H1 (cell line): ENCODE results near the gene GRAMD4. TPM values are rescaled to one million over a fixed set of nuclear protein-coding genes. Genes with fewer than 3 reads are reported as not detected.

Experiments used
- CTCF ChIA-PET: fragments of 300-600 bp; sonication (Branson Sonifier 250); formaldehyde crosslinking; loops from one replicate; lab custom pipeline; 2021; ENCODE audit not compliant: partially characterized antibody; lab: Charles Lee
- POLR2A ChIA-PET: fragments of 300-600 bp; sonication (Branson Sonifier 250); formaldehyde crosslinking; loops from one replicate; lab custom pipeline; 2021; ENCODE audit warnings: inconsistent platforms; ENCODE audit not compliant: partially characterized antibody; lab: Charles Lee
- DNase-seq, 2 experiments: peaks; one replicate each; pipeline versions ENCODE4 v3.0.0 to v3.0.0-alpha.2; 2010 to 2022; ENCODE audit warnings: low spot score in 2 of 2, low read depth in 1 of 2, mixed read lengths in 1 of 2
- FAIRE-seq: peaks from 2 replicates; lab custom pipeline; 2011; peaks lifted over from hg19 to GRCh38; lab: Jason Lieb, UNC
- H2AFZ ChIP-seq: 2 replicates; pipeline ENCODE4 v1.8.1; 2012; ENCODE audit warnings: low read length, inconsistent platforms
- H2AK5ac ChIP-seq: 2 replicates; pipeline ENCODE4 v1.6.1; 2013; ENCODE audit warnings: low read depth, low read length
- H2BK120ac ChIP-seq: replicated peaks from 2 replicates; pipeline ENCODE3; 2013; ENCODE audit warnings: low read depth, low read length, inconsistent platforms
- H2BK12ac ChIP-seq: 2 replicates; pipeline ENCODE4 v1.6.1; 2013; ENCODE audit warnings: low read depth, low read length
- H2BK15ac ChIP-seq: 2 replicates; pipeline ENCODE4 v1.6.1; 2013; ENCODE audit warnings: low read length
- H2BK20ac ChIP-seq: 2 replicates; pipeline ENCODE4 v1.6.1; 2013; ENCODE audit warnings: low read length
- H2BK5ac ChIP-seq: 2 replicates; pipeline ENCODE4 v1.6.1; 2013; ENCODE audit warnings: low read depth, low read length
- H3K14ac ChIP-seq: 2 replicates; pipeline ENCODE4 v1.6.1; 2013; ENCODE audit warnings: inconsistent platforms; ENCODE audit not compliant: insufficient read length
- H3K18ac ChIP-seq: 2 replicates; pipeline ENCODE4 v1.6.1; 2013; ENCODE audit warnings: low read length; ENCODE audit errors: extremely low read depth
- H3K23ac ChIP-seq: 2 replicates; pipeline ENCODE4 v1.6.1; 2013; ENCODE audit warnings: inconsistent platforms; ENCODE audit not compliant: insufficient read length
- H3K23me2 ChIP-seq: 2 replicates; pipeline ENCODE4 v1.6.1; 2013; ENCODE audit warnings: low read depth, low read length
- H3K27ac ChIP-seq: 2 replicates; pipeline ENCODE4 v1.6.1; 2011; ENCODE audit warnings: low read depth, low read length, inconsistent platforms
- H3K27me3 ChIP-seq, 4 experiments: replicated peaks in 1 of 4; 1 replicate in 1 of 4; 2 replicates in 3 of 4; pipeline versions ENCODE4 v1.6.1 to v1.8.1; 2011 to 2013; ENCODE audit warnings: low read length in 3 of 4, mild to moderate bottlenecking in 3 of 4, inconsistent platforms in 2 of 4, mixed read lengths in 2 of 4, moderate library complexity in 1 of 4; ENCODE audit not compliant: control insufficient read depth in 3 of 4, insufficient read depth in 3 of 4; ENCODE audit errors: extremely low read depth in 1 of 4
- H3K36me3 ChIP-seq, 4 experiments: 2 replicates each; pipeline versions ENCODE4 v1.6.1 to v1.8.1; 2011 to 2013; ENCODE audit warnings: mild to moderate bottlenecking in 4 of 4, low read length in 3 of 4, moderate library complexity in 2 of 4, control low read depth in 1 of 4, inconsistent platforms in 1 of 4; ENCODE audit not compliant: insufficient read depth in 4 of 4, control insufficient read depth in 2 of 4
- H3K4ac ChIP-seq: replicated peaks from 2 replicates; pipeline ENCODE3; 2013; ENCODE audit warnings: low read length, low read depth, mixed read lengths, inconsistent platforms; ENCODE audit not compliant: insufficient read length
- H3K4me1 ChIP-seq, 4 experiments: replicated peaks in 1 of 4; 1 replicate in 1 of 4; 2 replicates in 3 of 4; pipeline versions ENCODE4 v1.6.1 to v1.8.1; 2011 to 2013; ENCODE audit warnings: low read length in 3 of 4, inconsistent platforms in 2 of 4, mixed read lengths in 1 of 4; ENCODE audit not compliant: insufficient read depth in 4 of 4, control insufficient read depth in 3 of 4
- H3K4me2 ChIP-seq, 2 experiments: 2 replicates each; pipeline versions ENCODE4 v1.6.1 to v1.8.1; 2011 to 2013; ENCODE audit warnings: low read depth in 2 of 2, low read length in 2 of 2, control low read depth in 1 of 2, inconsistent platforms in 1 of 2, mild to moderate bottlenecking in 1 of 2; ENCODE audit not compliant: insufficient read depth in 1 of 2
- H3K4me3 ChIP-seq, 4 experiments: fragments of 200-600, 300-600 bp in 1 of 4; sonication (generic), shearing (Covaris generic), sonication (Bioruptor Twin) in 1 of 4; 2 replicates each; pipeline versions ENCODE4 v1.5.1 to v1.8.1; 2011 to 2016; ENCODE audit warnings: low read length in 4 of 4, low read depth in 3 of 4, control low read depth in 2 of 4, inconsistent platforms in 2 of 4, mild to moderate bottlenecking in 2 of 4, mixed read lengths in 1 of 4, moderate library complexity in 1 of 4; ENCODE audit not compliant: insufficient read depth in 2 of 4; ENCODE audit errors: extremely low read depth in 1 of 4
- H3K56ac ChIP-seq: replicated peaks from 2 replicates; pipeline ENCODE3; 2013; ENCODE audit warnings: low read depth, mild to moderate bottlenecking, mixed read lengths, low read length, inconsistent platforms; ENCODE audit not compliant: insufficient read length
- H3K79me1 ChIP-seq: 2 replicates; pipeline ENCODE4 v1.6.1; 2013; ENCODE audit warnings: low read depth, low read length, control low read depth
- H3K79me2 ChIP-seq, 2 experiments: 2 replicates each; pipeline versions ENCODE4 v1.6.1 to v1.8.1; 2012 to 2013; ENCODE audit warnings: low read length in 2 of 2, mild to moderate bottlenecking in 2 of 2, inconsistent platforms in 1 of 2; ENCODE audit not compliant: insufficient read depth in 2 of 2, control insufficient read depth in 1 of 2
- H3K9ac ChIP-seq, 4 experiments: replicated peaks in 1 of 4; 1 replicate in 1 of 4; 2 replicates in 3 of 4; pipeline versions ENCODE4 v1.6.1 to v1.8.1; 2011 to 2013; ENCODE audit warnings: low read depth in 3 of 4, low read length in 3 of 4, control low read depth in 2 of 4, mild to moderate bottlenecking in 2 of 4, moderate library complexity in 2 of 4, inconsistent platforms in 1 of 4; ENCODE audit errors: extremely low read depth in 1 of 4
- H3K9me3 ChIP-seq, 2 experiments: 2 replicates each; pipeline versions ENCODE4 v1.6.1 to v1.8.1; 2012 to 2013; ENCODE audit warnings: mild to moderate bottlenecking in 2 of 2, moderate library complexity in 2 of 2, control low read depth in 1 of 2, inconsistent platforms in 1 of 2, low read depth in 1 of 2, low read length in 1 of 2, mixed read lengths in 1 of 2; ENCODE audit not compliant: insufficient read depth in 2 of 2
- H4K20me1 ChIP-seq, 2 experiments: replicated peaks in 1 of 2; 2 replicates each; pipeline versions ENCODE3 to v1.8.1; 2011 to 2013; ENCODE audit warnings: inconsistent platforms in 2 of 2, low read length in 2 of 2, mild to moderate bottlenecking in 1 of 2; ENCODE audit not compliant: insufficient read depth in 2 of 2, control insufficient read depth in 1 of 2
- H4K5ac ChIP-seq: 2 replicates; pipeline ENCODE4 v1.6.1; 2013; ENCODE audit warnings: low read length, low read depth, mixed read lengths, inconsistent platforms; ENCODE audit not compliant: insufficient read length
- H4K8ac ChIP-seq: 2 replicates; pipeline ENCODE4 v1.8.0; 2013; ENCODE audit warnings: mild to moderate bottlenecking, moderate library complexity, low read length, inconsistent platforms; ENCODE audit not compliant: insufficient read depth; ENCODE audit errors: extremely low read depth
- H4K91ac ChIP-seq: replicated peaks from 2 replicates; pipeline ENCODE3; 2013; ENCODE audit warnings: low read length, mixed read lengths, inconsistent platforms; ENCODE audit not compliant: insufficient read length
- BRCA1 ChIP-seq: IDR thresholded peaks from 2 replicates; pipeline ENCODE4 v1.6.1; 2012; ENCODE audit warnings: low read depth, low read length, improper control_type of control experiment
- EP300 ChIP-seq, 2 experiments: IDR thresholded peaks; 1 replicate in 1 of 2; 2 replicates in 1 of 2; pipeline ENCODE4 v1.6.1; 2011 to 2012; ENCODE audit warnings: low read depth in 2 of 2, low read length in 2 of 2, mild to moderate bottlenecking in 2 of 2, borderline replicate concordance in 1 of 2, inconsistent platforms in 1 of 2, moderate library complexity in 1 of 2
- GTF2F1 ChIP-seq: IDR thresholded peaks from 2 replicates; pipeline ENCODE4 v1.6.1; 2012; ENCODE audit warnings: low read depth, low read length, improper control_type of control experiment, borderline replicate concordance
- KDM1A ChIP-seq: fragments of 200-600, 300-600 bp; sonication (generic); IDR thresholded peaks from 2 replicates; pipeline ENCODE4 v1.7.1; 2016; ENCODE audit warnings: mild to moderate bottlenecking, low read length, borderline replicate concordance
- NRF1 ChIP-seq: IDR thresholded peaks from 2 replicates; pipeline ENCODE4 v1.6.1; 2011; ENCODE audit warnings: mild to moderate bottlenecking, low read depth, low read length, improper control_type of control experiment
- POU5F1 ChIP-seq: IDR thresholded peaks from 2 replicates; pipeline ENCODE4 v1.6.1; 2011; ENCODE audit warnings: low read depth, mild to moderate bottlenecking, low read length, moderate library complexity
- RFX5 ChIP-seq: IDR thresholded peaks from 2 replicates; pipeline ENCODE4 v1.6.1; 2011; ENCODE audit warnings: low read depth, low read length, improper control_type of control experiment, borderline replicate concordance
- SIRT6 ChIP-seq: IDR thresholded peaks from one replicate; pipeline ENCODE4 v1.7.1; 2012; ENCODE audit warnings: low read length, inconsistent platforms
- SP2 ChIP-seq: IDR thresholded peaks from 2 replicates; pipeline ENCODE4 v1.6.1; 2012; ENCODE audit warnings: mild to moderate bottlenecking, low read length, inconsistent platforms
- TBP ChIP-seq: IDR thresholded peaks from 2 replicates; pipeline ENCODE4 v1.6.1; 2011; ENCODE audit warnings: low read depth, low read length, improper control_type of control experiment
- TCF12 ChIP-seq: IDR thresholded peaks from 2 replicates; pipeline ENCODE4 v1.6.1; 2011; ENCODE audit warnings: low read depth, mild to moderate bottlenecking, low read length
- WGBS, 2 experiments: shearing (Covaris generic) in 1 of 2; methylation state at CpG; one replicate each; pipeline versions ENCODE4 v1.1.6 to v1.1.7; 2013 to 2015; ENCODE audit warnings: low lambda C conversion rate in 2 of 2, mixed read lengths in 2 of 2, inconsistent platforms in 1 of 2, low coverage in 1 of 2, missing lambda C conversion rate in 1 of 2; ENCODE audit not compliant: insufficient replicate concordance in 2 of 2, insufficient coverage in 1 of 2, insufficient read length in 1 of 2; ENCODE audit errors: extremely low coverage in 1 of 2, missing lambda C conversion rate in 1 of 2; 5-methylcytosine and 5-hydroxymethylcytosine counted together
- polyA plus RNA-seq, 7 experiments: library from polyadenylated mRNA; depleted of rRNA in 3 of 7; stranded (reverse) in 5 of 7; unstranded in 2 of 7; fragments of >200 nt in 5 of 7; fragments of 200-250 nt in 2 of 7; gene quantifications; 1 replicate in 5 of 7; 2 replicates in 1 of 7; 4 replicates in 1 of 7; pipeline versions ENCODE4 v1.2.1 to v1.2.3, GENCODE V29; 2011 to 2013; ENCODE audit warnings: missing spikeins in 2 of 7, mixed read lengths in 2 of 7
- total RNA-seq: library from RNA; stranded (reverse); fragmentation: NEBNext Ultra II Directional; extraction: Animal tissue kit (Norgen Biotek cat#: 25700); gene quantifications from 2 replicates; pipeline ENCODE4 v1.2.1, GENCODE V29; 2021

The GRAMD4 gene
- total and polyA plus RNA-seq, 2 of the 8 experiments (the other 6 are each of a cell fraction or from before 2014, with no cell fraction given): 7.9 to 25.6 TPM

- CTCF ChIA-PET: interaction anchor here (0.7 to 2.2 kb wide), 2 partner anchors 29 to 31 kb away, joined by 3 to 6 read pairs; no protein-coding TSS in a partner anchor
- Histone ChIP-seq H4K91ac (no peak overlapping the region), H3K4me1 (peaks cover 0 to 13% (median 6%) of the 10 kb centered on the region in 4 experiments; a peak in 5 of 7 replicates), H3K79me2 (no peaks in the 10 kb centered on the region), H2BK15ac (no peak overlapping the region), H3K9me3 (no peaks in the 10 kb centered on the region), H3K79me1 (peaks cover 2% of the 10 kb centered on the region; the same call in 1 of the 2 replicates), H3K4me3 (no peak overlapping the region), H3K18ac (no peak overlapping the region), H3K14ac (no peak overlapping the region), H3K56ac (no peak overlapping the region), H4K20me1 (peaks cover 0 to 3% of the 10 kb centered on the region in 2 experiments), H2AFZ (no peak overlapping the region), H4K5ac (no peak overlapping the region), H3K4ac (no peak overlapping the region), H3K27ac (no peak overlapping the region), H4K8ac (no peak overlapping the region), H2AK5ac (no peak overlapping the region), H3K27me3 (no peaks in the 10 kb centered on the region), H2BK5ac (no peak overlapping the region), H2BK12ac (no peak overlapping the region), H3K9ac (no peak overlapping the region), H3K36me3 (no peaks in the 10 kb centered on the region), H3K4me2 (no peak overlapping the region), H3K23me2 (0 out of 2 replicates have a peak, but pooled peaks cover 1% of the 10 kb centered on the region), H2BK20ac (no peak overlapping the region), H3K23ac (no peak overlapping the region), H2BK120ac (no peak overlapping the region)
- FAIRE-seq: no peak
- WGBS, 2 experiments: 88% methylated on average over 9 of the region's 15 CpGs; no CpG with 5 or more reads in 1 of the 2 experiments
- no peak for DNase-seq
- POLR2A ChIA-PET: interaction anchor here (0.6 kb wide), 1 partner anchor 26 kb away, joined by 3 read pairs; no protein-coding TSS in a partner anchor
- TF ChIP-seq SIRT6 (no peak), TBP (no peak), EP300 (IDR thresholded peaks at IDR 0.05; ENCODE audit: borderline replicate concordance in 1 of 2, low read depth in 2 of 2, low read length in 2 of 2) (no peak), NRF1 (no peak), RFX5 (no peak), KDM1A (no peak), TCF12 (no peak), BRCA1 (no peak), SP2 (no peak), GTF2F1 (no peak), POU5F1 (no peak)
Measured at GRCh38 chr22:46593996-46594946, 25.9 kb upstream of the GRAMD4 start.
